ENCODE data around the gene TLR10. TPM values are rescaled to one million over a fixed set of nuclear protein-coding genes. Genes with fewer than 3 reads are reported as not detected.

The TLR10 gene
- total RNA-seq, 3 donors from 2014 or later = 0.48 to 1.3 (median 1.3) TPM

DNA sequence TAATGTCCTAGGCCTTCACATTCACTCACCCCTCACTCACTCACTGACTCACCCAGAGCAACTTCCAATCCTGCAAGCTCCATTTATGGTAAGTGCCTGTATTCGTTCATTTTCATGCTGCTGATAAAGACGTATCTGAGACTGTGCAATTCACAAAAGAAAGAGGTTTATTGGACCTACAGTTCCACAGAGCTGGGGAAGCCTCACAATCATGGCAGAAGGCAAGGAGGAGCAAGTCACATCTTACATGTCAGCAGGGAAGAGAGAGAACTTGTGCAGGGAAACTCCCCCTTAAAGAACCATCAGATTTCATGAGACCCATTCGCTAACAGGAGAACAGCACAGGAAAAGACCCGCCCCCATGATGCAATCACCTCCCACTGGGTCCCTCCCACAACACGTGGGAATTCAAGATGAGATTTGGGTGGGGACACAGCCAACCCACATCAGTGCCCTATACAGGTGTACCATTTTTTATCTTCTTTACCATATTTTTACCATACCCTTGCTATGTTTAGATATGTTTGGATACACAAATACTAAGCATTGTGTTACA lies 40.0 kb upstream of the TLR10 start:
- no peak overlapping the region for H3K4me3 ChIP-seq
- no peak for DNase-seq (ENCODE audit: low spot score in 2 of 2)
- intact Hi-C loops (cut with DNase I; ENCODE audit: low total_unique reads) = loop anchor here (5.0 kb wide), 1 partner anchor 436 kb away; no protein-coding TSS in a partner anchor
- H3K4me1 ChIP-seq = no peaks in the 10 kb centered on the region
- no peaks in the 10 kb centered on the region for H3K27me3 ChIP-seq
- no peak overlapping the region for H3K27ac ChIP-seq
- H3K9me3 ChIP-seq = no peaks in the 10 kb centered on the region
- TF ChIP-seq POLR2A (IDR thresholded peaks at IDR 0.05) = no peak
- no peak for TF ChIP-seq POLR2AphosphoS5 (IDR thresholded peaks at IDR 0.05)
- TF ChIP-seq, protein P1, sequence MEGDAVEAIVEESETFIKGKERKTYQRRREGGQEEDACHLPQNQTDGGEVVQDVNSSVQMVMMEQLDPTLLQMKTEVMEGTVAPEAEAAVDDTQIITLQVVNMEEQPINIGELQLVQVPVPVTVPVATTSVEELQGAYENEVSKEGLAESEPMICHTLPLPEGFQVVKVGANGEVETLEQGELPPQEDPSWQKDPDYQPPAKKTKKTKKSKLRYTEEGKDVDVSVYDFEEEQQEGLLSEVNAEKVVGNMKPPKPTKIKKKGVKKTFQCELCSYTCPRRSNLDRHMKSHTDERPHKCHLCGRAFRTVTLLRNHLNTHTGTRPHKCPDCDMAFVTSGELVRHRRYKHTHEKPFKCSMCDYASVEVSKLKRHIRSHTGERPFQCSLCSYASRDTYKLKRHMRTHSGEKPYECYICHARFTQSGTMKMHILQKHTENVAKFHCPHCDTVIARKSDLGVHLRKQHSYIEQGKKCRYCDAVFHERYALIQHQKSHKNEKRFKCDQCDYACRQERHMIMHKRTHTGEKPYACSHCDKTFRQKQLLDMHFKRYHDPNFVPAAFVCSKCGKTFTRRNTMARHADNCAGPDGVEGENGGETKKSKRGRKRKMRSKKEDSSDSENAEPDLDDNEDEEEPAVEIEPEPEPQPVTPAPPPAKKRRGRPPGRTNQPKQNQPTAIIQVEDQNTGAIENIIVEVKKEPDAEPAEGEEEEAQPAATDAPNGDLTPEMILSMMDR (IDR thresholded peaks at IDR 0.05) = no peak
- no peaks in the 10 kb centered on the region for H3K36me3 ChIP-seq

DNA sequence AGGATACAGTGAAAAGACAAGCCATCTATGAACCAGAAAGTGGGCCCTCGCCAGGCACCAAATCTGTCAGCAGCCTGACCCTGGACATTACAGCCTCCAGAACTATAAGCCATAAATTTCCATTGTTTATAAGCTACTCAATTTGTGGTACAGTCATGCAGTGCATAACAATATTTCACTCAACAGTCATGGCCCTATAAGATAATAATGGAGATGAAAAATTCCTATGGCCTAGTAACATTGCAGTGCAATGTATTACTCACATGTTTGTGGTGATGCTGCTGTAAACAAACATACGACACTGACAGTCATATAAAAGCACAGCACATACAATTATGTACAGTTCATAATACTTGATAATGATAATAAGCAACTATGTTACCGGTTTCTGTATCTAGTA lies 38.9 kb upstream of the TLR10 start:
- Histone ChIP-seq H3K27me3 (no peaks in the 10 kb centered on the region), H3K27ac (no peak overlapping the region), H3K4me1 (no peaks in the 10 kb centered on the region), H3K9me3 (no peaks in the 10 kb centered on the region), H3K4me3 (no peak overlapping the region), H3K36me3 (no peaks in the 10 kb centered on the region)
- TF ChIP-seq POLR2A (IDR thresholded peaks at IDR 0.05) = no peak
- TF ChIP-seq POLR2AphosphoS5 (IDR thresholded peaks at IDR 0.05) = no peak
- TF ChIP-seq, protein P1 (IDR thresholded peaks at IDR 0.05) = no peak
- DNase-seq (ENCODE audit: low spot score in 2 of 2) = no peak
- intact Hi-C loops (cut with DNase I; ENCODE audit: low total_unique reads) = loop anchor here (5.0 kb wide), 1 partner anchor 434 kb away; no protein-coding TSS in a partner anchor

DNA sequence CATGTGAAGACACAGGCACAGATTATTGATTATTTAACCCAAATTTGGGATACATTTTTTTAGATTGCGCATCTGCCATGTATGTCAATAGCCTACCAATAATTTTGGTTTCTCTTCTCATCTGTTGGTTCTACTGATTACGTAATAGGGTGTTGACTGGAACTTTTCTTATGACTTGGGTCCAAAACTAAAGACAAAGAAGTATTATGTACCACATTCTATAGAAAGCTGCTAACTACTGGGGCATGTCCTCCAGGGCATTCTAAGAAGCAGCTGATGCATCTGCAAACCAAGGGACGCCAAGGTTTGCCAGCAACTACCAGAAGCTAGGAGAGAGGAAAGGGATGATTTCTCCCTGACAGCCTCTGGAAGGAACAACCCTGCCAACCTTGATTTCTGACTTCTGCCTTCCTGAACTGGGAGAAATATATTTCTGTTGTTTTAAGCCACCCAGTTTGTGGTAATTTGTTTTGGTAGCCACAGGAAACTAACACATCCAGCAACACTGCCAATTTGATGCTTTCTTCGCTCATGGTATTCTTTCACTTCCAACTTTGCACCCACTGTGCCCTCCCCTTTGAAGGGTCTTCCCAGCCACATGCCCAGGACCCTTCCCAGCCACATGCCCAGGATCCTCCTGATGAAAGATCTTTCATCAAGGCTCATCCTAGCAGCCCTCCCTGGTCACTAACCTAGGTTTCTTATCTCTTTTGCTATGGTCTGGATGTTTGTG lies 37.7 kb upstream of the TLR10 start:
- no peaks in the 10 kb centered on the region for H3K4me1 ChIP-seq
- H3K27me3 ChIP-seq = no peaks in the 10 kb centered on the region
- H3K36me3 ChIP-seq = no peaks in the 10 kb centered on the region
- peak overlapping the region; percentile 15 to 79 for H3K27ac ChIP-seq
- no peaks in the 10 kb centered on the region for H3K9me3 ChIP-seq
- H3K4me3 ChIP-seq = no peak overlapping the region
- DNase-seq (ENCODE audit: low spot score in 2 of 2) = no peak
- TF ChIP-seq POLR2A (IDR thresholded peaks at IDR 0.05) (no peak), POLR2AphosphoS5 (IDR thresholded peaks at IDR 0.05) (no peak)
- TF ChIP-seq, protein P1 (IDR thresholded peaks at IDR 0.05) = no peak
- intact Hi-C loops (cut with DNase I; ENCODE audit: low total_unique reads) = loop anchor here (5.0 kb wide), 1 partner anchor 433 kb away; no protein-coding TSS in a partner anchor

DNA sequence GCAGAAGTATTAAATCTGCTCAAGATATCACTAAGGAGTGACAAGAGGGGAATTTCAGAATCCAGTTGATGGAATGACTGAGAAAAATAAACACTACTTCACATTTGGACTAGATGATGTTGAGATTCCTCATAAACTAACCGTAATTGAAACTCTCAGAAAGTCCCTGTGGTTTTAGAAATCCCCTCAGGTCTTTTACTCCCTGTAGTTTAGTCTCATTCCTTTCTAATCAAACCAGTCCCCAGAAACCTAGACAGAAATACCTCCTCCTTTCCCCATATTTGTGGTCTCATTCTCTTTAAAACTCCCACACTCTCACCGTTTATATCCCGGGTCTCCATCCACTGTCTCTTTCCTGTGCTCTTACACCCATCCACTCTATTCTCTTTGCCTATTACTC lies 36.8 kb upstream of the TLR10 start:
- no peaks in the 10 kb centered on the region for H3K27me3 ChIP-seq
- intact Hi-C loops (cut with DNase I; ENCODE audit: low total_unique reads) = no loop called here
- TF ChIP-seq, protein P1 (IDR thresholded peaks at IDR 0.05) = no peak
- TF ChIP-seq POLR2AphosphoS5 (IDR thresholded peaks at IDR 0.05) = no peak
- no peak for TF ChIP-seq POLR2A (IDR thresholded peaks at IDR 0.05)
- H3K9me3 ChIP-seq = peaks cover 0 to 8% of the 10 kb centered on the region in 2 donors
- no peaks in the 10 kb centered on the region for H3K4me1 ChIP-seq
- H3K36me3 ChIP-seq = no peaks in the 10 kb centered on the region
- no peak for DNase-seq (ENCODE audit: low spot score in 2 of 2)
- H3K27ac ChIP-seq = peak overlapping the region; percentile 79
- H3K4me3 ChIP-seq = no peak overlapping the region

DNA sequence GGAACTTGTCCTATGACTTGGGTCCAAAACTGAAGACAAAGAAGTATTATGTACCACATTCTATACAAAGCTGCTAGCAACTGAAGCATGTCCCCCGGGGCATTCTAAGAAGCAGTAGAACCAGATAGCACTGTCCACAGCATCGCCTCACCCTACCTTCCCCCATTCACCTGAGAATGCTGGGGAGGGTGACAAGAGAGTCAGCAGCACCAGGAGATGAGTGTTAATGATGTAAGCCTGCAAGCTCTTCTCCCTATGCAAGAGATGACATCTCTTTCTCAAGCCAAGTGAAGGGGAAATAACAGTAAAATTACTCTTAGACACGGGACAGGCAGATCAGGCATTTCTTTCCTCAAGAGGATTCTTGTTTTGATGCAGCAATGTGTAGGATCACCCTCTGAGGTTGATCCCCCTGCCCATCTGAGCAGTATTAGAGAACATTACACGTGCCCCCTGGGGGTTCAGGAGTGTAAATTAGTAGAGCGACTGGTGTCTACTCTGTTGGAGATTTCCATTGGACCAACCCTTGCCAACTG lies 35.7 kb upstream of the TLR10 start:
- peak; percentile 56 to 80 for DNase-seq (ENCODE audit: low spot score in 2 of 2)
- intact Hi-C loops (cut with DNase I; ENCODE audit: low total_unique reads) = no loop called here

More for the DNA sequence above, 35.7 kb upstream of the TLR10 start:
- no peaks in the 10 kb centered on the region for H3K27me3 ChIP-seq
- H3K9me3 ChIP-seq = peaks cover 0 to 8% of the 10 kb centered on the region in 2 donors
- no peak overlapping the region for H3K4me3 ChIP-seq
- no peaks in the 10 kb centered on the region for H3K36me3 ChIP-seq
- H3K27ac ChIP-seq = peak overlapping the region; percentile 79
- H3K4me1 ChIP-seq = no peaks in the 10 kb centered on the region
- TF ChIP-seq, protein P1 (IDR thresholded peaks at IDR 0.05) = no peak
- TF ChIP-seq POLR2A (IDR thresholded peaks at IDR 0.05) (no peak), POLR2AphosphoS5 (IDR thresholded peaks at IDR 0.05) (peak in 1 of 3 donors; percentile 58)

Data from breast epithelium (tissue), 4 donors.